AG04450 (cell line): ENCODE results near the gene DCHS2. TPM values are rescaled to one million over a fixed set of nuclear protein-coding genes. Genes with fewer than 3 reads are reported as not detected.

ENCODE experiments used
- CTCF ChIA-PET: fragments of 300-600, 350-600 bp; formaldehyde crosslinking; extraction: SDS; loops from one replicate; lab custom pipeline; 2022; ENCODE audit warnings: antibody characterized with exemption, inconsistent platforms; lab: Charles Lee
- POLR2A ChIA-PET: fragments of 350-600 bp; formaldehyde crosslinking; extraction: SDS; loops from one replicate; lab custom pipeline; 2021; ENCODE audit warnings: antibody characterized with exemption, inconsistent platforms; lab: Yijun Ruan, JAX
- DNase-seq: peaks from one replicate; pipeline ENCODE4 v3.0.0-alpha.2; 2011; ENCODE audit warnings: low read depth, low spot score
- H3K27ac ChIP-seq: one replicate; pipeline ENCODE4 v1.5.1; 2012; ENCODE audit warnings: low read depth, low read length, control low read depth
- H3K27me3 ChIP-seq: one replicate; pipeline ENCODE4 v1.6.0; 2012; ENCODE audit warnings: low read length; ENCODE audit not compliant: control insufficient read depth, insufficient read depth
- H3K4me3 ChIP-seq: 2 replicates; pipeline ENCODE4 v1.5.1; 2011; ENCODE audit warnings: mild to moderate bottlenecking, low read depth, low read length, control low read depth
- H3K9me3 ChIP-seq: 2 replicates; pipeline ENCODE4 v1.5.1; 2012; ENCODE audit warnings: low read length; ENCODE audit not compliant: control insufficient read depth, insufficient read depth
- polyA plus RNA-seq: library from polyadenylated mRNA; depleted of rRNA; stranded (reverse); fragments of >200 nt; gene quantifications from 2 replicates; pipeline ENCODE4 v1.2.3, GENCODE V29; 2011
- TF ChIP-seq, protein P1 (sequence below): IDR thresholded peaks from 2 replicates; pipeline ENCODE4 v1.5.1; 2011; ENCODE audit warnings: low read depth, low read length, control low read depth, inconsistent platforms

DCHS2 gene
- polyA plus RNA-seq, 1 experiment: not detected

GRCh38 chr4:154310578-154310977 lies 181.0 kb downstream of the DCHS2 start:
- no peaks in the 10 kb centered on the region for H3K9me3 ChIP-seq

DNA sequence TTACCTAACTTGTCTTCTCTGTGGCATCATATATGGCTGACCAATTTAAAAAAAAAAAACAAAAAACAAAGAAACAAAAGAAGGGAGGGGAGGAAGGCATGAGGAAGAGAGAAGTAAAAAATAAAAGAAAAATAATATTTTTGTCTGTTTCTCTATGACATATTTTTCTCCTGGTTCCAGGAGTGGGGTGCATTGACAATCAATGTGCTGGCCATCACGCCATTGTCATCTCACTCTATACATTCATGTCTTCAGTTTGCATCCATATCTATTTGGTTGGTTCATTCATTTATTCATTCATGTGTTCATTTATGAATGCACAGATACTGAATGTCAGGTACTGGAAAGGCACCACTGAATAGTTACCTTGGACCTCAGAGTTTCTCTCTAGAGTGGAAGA lies 183.4 kb downstream of the DCHS2 start:
- POLR2A ChIA-PET: no interaction called here
- CTCF ChIA-PET: no interaction called here
- H3K9me3 ChIP-seq: no peaks in the 10 kb centered on the region
- H3K4me3 ChIP-seq: no peak overlapping the region
- TF ChIP-seq, protein P1, sequence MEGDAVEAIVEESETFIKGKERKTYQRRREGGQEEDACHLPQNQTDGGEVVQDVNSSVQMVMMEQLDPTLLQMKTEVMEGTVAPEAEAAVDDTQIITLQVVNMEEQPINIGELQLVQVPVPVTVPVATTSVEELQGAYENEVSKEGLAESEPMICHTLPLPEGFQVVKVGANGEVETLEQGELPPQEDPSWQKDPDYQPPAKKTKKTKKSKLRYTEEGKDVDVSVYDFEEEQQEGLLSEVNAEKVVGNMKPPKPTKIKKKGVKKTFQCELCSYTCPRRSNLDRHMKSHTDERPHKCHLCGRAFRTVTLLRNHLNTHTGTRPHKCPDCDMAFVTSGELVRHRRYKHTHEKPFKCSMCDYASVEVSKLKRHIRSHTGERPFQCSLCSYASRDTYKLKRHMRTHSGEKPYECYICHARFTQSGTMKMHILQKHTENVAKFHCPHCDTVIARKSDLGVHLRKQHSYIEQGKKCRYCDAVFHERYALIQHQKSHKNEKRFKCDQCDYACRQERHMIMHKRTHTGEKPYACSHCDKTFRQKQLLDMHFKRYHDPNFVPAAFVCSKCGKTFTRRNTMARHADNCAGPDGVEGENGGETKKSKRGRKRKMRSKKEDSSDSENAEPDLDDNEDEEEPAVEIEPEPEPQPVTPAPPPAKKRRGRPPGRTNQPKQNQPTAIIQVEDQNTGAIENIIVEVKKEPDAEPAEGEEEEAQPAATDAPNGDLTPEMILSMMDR: no peak
- H3K27ac ChIP-seq: no peak overlapping the region
- no peaks in the 10 kb centered on the region for H3K27me3 ChIP-seq
- no peak for DNase-seq

More at GRCh38 chr4:154310578-154310977, 181.0 kb downstream of the DCHS2 start:
- Histone ChIP-seq H3K27ac (no peak overlapping the region), H3K27me3 (no peaks in the 10 kb centered on the region), H3K4me3 (no peak overlapping the region)
- POLR2A ChIA-PET: no interaction called here
- no peak for DNase-seq
- TF ChIP-seq, protein P1: no peak
- CTCF ChIA-PET: interaction anchor here (1.5 kb wide), 1 partner anchor 196 kb away, joined by 3 read pairs; no protein-coding TSS in a partner anchor

- no peak overlapping the region for H3K4me3 ChIP-seq
- POLR2A ChIA-PET: no interaction called here
- DNase-seq: no peak
Measured at GRCh38 chr4:154307451-154307850, 184.1 kb downstream of the DCHS2 start.

GRCh38 chr4:154305616-154306015 lies 186.0 kb downstream of the DCHS2 start:
- CTCF ChIA-PET: no interaction called here
- TF ChIP-seq, protein P1: no peak
- POLR2A ChIA-PET: no interaction called here
- Histone ChIP-seq H3K9me3 (no peaks in the 10 kb centered on the region), H3K4me3 (no peak overlapping the region), H3K27me3 (no peaks in the 10 kb centered on the region), H3K27ac (no peak overlapping the region)
- DNase-seq: no peak

More at GRCh38 chr4:154307451-154307850, 184.1 kb downstream of the DCHS2 start:
- no peak overlapping the region for H3K27ac ChIP-seq
- TF ChIP-seq, protein P1: no peak
- CTCF ChIA-PET: no interaction called here
- H3K9me3 ChIP-seq: no peaks in the 10 kb centered on the region
- no peaks in the 10 kb centered on the region for H3K27me3 ChIP-seq

- ChIA-PET CTCF (no interaction called here), POLR2A (no interaction called here)
- TF ChIP-seq, protein P1: no peak
- Histone ChIP-seq H3K27ac (no peak overlapping the region), H3K4me3 (no peak overlapping the region), H3K27me3 (no peaks in the 10 kb centered on the region), H3K9me3 (no peaks in the 10 kb centered on the region)
- DNase-seq: no peak
Measured at GRCh38 chr4:154304679-154305078, 186.9 kb downstream of the DCHS2 start.
